ENCODE data around the gene BCL2. TPM values are rescaled to one million over a fixed set of nuclear protein-coding genes. Genes with fewer than 3 reads are reported as not detected.

The BCL2 gene
- total and polyA plus RNA-seq, 9 of the 15 experiments (the other 6 are each of a cell fraction or from before 2014, with no cell fraction given), result 0.10 to 1.1 (median 0.65) TPM

- TF ChIP-seq, protein P1, sequence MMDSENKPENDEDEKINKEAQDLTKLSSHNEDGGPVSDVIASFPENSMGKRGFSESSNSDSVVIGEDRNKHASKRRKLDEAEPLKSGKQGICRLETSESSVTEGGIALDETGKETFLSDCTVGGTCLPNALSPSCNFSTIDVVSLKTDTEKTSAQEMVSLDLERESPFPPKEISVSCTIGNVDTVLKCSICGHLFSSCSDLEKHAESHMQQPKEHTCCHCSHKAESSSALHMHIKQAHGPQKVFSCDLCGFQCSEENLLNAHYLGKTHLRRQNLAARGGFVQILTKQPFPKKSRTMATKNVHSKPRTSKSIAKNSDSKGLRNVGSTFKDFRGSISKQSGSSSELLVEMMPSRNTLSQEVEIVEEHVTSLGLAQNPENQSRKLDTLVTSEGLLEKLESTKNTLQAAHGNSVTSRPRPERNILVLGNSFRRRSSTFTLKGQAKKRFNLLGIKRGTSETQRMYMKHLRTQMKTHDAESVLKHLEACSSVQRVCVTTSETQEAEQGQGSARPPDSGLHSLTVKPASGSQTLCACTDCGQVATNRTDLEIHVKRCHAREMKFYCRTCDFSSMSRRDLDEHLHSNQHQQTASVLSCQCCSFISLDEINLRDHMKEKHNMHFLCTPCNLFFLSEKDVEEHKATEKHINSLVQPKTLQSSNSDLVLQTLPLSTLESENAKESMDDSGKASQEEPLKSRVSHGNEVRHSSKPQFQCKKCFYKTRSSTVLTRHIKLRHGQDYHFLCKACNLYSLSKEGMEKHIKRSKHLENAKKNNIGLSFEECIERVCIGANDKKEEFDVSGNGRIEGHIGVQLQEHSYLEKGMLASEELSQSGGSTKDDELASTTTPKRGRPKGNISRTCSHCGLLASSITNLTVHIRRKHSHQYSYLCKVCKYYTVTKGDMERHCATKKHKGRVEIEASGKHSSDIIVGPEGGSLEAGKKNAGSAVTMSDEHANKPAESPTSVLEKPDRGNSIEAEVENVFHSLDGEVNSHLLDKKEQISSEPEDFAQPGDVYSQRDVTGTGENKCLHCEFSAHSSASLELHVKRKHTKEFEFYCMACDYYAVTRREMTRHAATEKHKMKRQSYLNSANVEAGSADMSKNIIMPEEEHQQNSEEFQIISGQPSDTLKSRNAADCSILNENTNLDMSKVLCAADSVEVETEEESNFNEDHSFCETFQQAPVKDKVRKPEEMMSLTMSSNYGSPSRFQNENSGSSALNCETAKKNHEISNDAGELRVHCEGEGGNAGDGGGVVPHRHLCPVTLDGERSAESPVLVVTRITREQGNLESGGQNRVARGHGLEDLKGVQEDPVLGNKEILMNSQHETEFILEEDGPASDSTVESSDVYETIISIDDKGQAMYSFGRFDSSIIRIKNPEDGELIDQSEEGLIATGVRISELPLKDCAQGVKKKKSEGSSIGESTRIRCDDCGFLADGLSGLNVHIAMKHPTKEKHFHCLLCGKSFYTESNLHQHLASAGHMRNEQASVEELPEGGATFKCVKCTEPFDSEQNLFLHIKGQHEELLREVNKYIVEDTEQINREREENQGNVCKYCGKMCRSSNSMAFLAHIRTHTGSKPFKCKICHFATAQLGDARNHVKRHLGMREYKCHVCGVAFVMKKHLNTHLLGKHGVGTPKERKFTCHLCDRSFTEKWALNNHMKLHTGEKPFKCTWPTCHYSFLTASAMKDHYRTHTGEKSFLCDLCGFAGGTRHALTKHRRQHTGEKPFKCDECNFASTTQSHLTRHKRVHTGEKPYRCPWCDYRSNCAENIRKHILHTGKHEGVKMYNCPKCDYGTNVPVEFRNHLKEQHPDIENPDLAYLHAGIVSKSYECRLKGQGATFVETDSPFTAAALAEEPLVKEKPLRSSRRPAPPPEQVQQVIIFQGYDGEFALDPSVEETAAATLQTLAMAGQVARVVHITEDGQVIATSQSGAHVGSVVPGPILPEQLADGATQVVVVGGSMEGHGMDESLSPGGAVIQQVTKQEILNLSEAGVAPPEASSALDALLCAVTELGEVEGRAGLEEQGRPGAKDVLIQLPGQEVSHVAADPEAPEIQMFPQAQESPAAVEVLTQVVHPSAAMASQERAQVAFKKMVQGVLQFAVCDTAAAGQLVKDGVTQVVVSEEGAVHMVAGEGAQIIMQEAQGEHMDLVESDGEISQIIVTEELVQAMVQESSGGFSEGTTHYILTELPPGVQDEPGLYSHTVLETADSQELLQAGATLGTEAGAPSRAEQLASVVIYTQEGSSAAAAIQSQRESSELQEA (IDR thresholded peaks at IDR 0.05; ENCODE audit: low read depth), result no peak
- TF ChIP-seq CSDE1 (IDR thresholded peaks at IDR 0.05) (no peak), KDM5B (IDR thresholded peaks at IDR 0.05; ENCODE audit: insufficient replicate concordance, low read depth, low read length) (no peak), KLF16 (IDR thresholded peaks at IDR 0.05) (no peak), MGA (IDR thresholded peaks at IDR 0.05) (peak; percentile 59; the same call in 1 of the 2 replicates), MAFG (tag; conservative IDR thresholded peaks at IDR 0.05) (no peak), ZNF197 (CRISPR knock-in tag; IDR thresholded peaks at IDR 0.05; ENCODE audit: low read depth) (no peak), SMARCE1 (IDR thresholded peaks at IDR 0.05) (peak; percentile 35; the same call in 1 of the 2 replicates)
These were observed 157.8 kb downstream of the BCL2 start (continued) for GRCh38 chr18:63161761-63162195.

Data from K562 (cell line).